Neural crest cell (in vitro differentiated cells): ENCODE data around the gene DIDO1. TPM values are rescaled to one million over a fixed set of nuclear protein-coding genes. Genes with fewer than 3 reads are reported as not detected.
"Not testable (repeated sequence)": the region's sequence is repeated elsewhere in the genome, so short reads cannot be mapped to it uniquely, and the experiment has no call there.

ENCODE experiments used
- DNase-seq: peaks from one replicate; pipeline ENCODE4 v3.0.0; 2021; ENCODE audit warnings: low read depth, mixed read lengths, low spot score
- H3K27ac Mint-ChIP-seq: one replicate; pipeline ENCODE4 v1.8.0; 2021; ENCODE audit warnings: mild to moderate bottlenecking, mixed read lengths; ENCODE audit not compliant: unreplicated experiment
- H3K27me3 Mint-ChIP-seq: 2 replicates; pipeline ENCODE4 v1.8.0; 2021; ENCODE audit warnings: low read depth, mild to moderate bottlenecking, mixed read lengths
- H3K36me3 Mint-ChIP-seq: 2 replicates; pipeline ENCODE4 v1.8.0; 2021; ENCODE audit warnings: low read depth, mild to moderate bottlenecking, mixed read lengths
- H3K4me1 Mint-ChIP-seq: 2 replicates; pipeline ENCODE4 v1.8.0; 2021; ENCODE audit warnings: mixed read lengths
- H3K4me3 Mint-ChIP-seq: one replicate; pipeline ENCODE4 v1.8.0; 2021; ENCODE audit warnings: mild to moderate bottlenecking, mixed read lengths
- H3K9me3 Mint-ChIP-seq: 2 replicates; pipeline ENCODE4 v1.8.0; 2021; ENCODE audit warnings: mixed read lengths
- CTCF ChIP-seq: fragments of 200-600 bp; sonication (generic); conservative IDR thresholded peaks from 2 replicates; pipeline ENCODE4 v1.5.0; 2021; ENCODE audit warnings: antibody characterized with exemption, mild to moderate bottlenecking
- total RNA-seq: library from RNA; stranded (reverse); gene quantifications from 2 replicates; pipeline ENCODE4 v1.2.1, GENCODE V29; 2021

Gene DIDO1
- total RNA-seq, 1 donor from 2014 or later = 72.0 TPM

DNA sequence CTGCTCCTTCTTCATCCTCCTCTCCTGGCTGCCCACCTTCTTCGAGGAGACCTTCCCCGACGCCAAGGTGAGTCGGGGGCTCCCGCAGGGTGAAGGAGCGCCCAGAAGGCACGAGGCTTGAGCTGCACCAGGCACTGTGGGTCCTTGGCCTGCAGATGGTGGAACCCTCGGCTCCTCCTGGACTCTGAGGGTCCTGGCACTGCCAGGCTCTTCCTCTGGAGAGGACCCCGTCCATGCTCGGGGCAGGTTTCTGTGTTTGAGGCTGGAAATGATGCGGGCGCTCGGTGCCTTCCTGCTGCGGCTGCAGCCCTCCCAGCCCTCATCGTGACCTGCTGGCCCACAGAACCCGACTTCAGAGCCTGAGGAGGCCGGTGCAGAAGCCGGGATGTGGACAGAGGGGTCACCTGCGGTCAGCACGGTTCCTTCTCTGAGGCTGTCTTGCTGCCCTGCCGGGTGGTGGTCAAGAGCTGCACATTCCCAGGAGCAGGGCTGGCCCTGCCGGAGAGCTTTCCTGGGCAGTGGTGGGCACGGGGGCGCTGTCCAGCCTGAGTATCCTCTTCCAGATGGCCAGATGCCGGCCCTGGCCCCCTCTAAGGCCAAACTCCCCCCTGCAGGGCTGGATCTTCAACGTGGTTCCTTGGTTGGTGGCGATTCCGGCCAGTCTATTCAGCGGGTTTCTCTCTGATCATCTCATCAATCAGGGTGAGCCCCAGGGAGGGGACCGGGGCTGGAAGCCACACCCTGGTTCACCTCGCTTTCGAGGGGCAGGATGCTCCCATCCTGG is 37.5 kb upstream of the DIDO1 start:
- Mint-ChIP-seq H3K27ac (no peak overlapping the region), H3K4me3 (no peak overlapping the region), H3K27me3 (no peaks in the 10 kb centered on the region), H3K9me3 (no peaks in the 10 kb centered on the region), H3K36me3 (no peaks in the 10 kb centered on the region), H3K4me1 (no peaks in the 10 kb centered on the region)
- DNase-seq = no peak
- TF ChIP-seq CTCF = no peak

GRCh38 chr20:62962891-62963613 is 36.7 kb upstream of the DIDO1 start:
- no peak for DNase-seq
- no peaks in the 10 kb centered on the region for H3K9me3 Mint-ChIP-seq
- no peaks in the 10 kb centered on the region for H3K4me1 Mint-ChIP-seq
- no peak overlapping the region for H3K4me3 Mint-ChIP-seq
- no peaks in the 10 kb centered on the region for H3K36me3 Mint-ChIP-seq
- no peaks in the 10 kb centered on the region for H3K27me3 Mint-ChIP-seq
- no peak overlapping the region for H3K27ac Mint-ChIP-seq
- no peak for TF ChIP-seq CTCF

DNA sequence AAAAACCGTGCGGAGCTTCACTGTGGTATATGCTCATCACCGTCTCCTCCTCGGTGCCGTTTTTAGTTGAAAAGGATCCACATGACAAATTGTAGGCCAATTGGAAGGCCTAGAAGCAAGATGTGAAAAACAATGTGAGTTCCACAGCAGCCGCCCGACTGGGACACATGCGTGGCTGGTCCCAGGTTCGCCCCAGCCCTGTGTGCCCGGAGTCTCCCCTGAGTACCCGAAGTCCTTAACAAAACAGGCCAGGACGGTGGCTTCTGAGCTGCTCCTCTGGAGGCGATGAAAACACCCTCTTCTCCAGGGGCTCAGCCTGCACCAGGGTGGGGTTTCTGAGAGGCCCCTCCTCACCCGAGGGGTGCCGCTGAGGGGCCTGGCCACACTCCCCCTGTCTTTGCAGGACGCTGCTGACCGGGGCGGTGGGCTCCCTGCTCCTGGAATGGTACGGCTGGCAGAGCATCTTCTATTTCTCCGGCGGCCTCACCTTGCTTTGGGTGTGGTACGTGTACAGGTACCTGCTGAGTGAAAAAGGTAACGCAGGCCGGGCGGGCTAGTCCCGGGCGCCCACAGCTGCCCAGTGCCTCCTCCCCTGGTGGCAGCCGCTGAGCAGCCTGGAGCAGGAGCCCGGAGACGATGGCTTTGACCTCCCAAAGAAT is 36.0 kb upstream of the DIDO1 start:
- Mint-ChIP-seq H3K36me3 (no peaks in the 10 kb centered on the region), H3K4me3 (no peak overlapping the region), H3K27me3 (no peaks in the 10 kb centered on the region), H3K27ac (no peak overlapping the region), H3K4me1 (no peaks in the 10 kb centered on the region), H3K9me3 (no peaks in the 10 kb centered on the region)
- TF ChIP-seq CTCF = no peak
- DNase-seq = no peak

DNA sequence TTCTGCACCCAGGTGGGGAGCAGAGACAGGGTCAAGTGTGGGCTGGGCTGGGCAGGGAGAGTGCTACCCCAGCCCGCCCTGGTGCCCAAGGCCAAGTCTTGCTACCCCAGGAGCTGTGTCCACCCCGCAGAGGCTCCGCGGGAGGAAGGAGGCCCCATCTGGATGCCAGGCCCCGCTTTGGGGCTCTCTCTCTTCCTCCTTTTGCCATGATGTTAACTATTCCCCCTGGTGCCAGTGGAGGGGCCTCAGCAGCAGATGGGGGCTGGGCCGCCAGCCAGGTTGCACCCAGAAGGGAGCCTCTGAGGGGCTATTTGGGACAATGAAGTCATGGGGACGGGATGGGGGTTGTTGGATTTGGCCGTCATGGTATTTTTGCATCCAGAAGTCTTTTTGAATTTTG is 35.5 kb upstream of the DIDO1 start:
- Mint-ChIP-seq H3K9me3 (no peaks in the 10 kb centered on the region), H3K4me3 (no peak overlapping the region), H3K36me3 (no peaks in the 10 kb centered on the region), H3K4me1 (no peaks in the 10 kb centered on the region), H3K27me3 (no peaks in the 10 kb centered on the region), H3K27ac (no peak overlapping the region)
- DNase-seq = no peak
- TF ChIP-seq CTCF = no peak

GRCh38 chr20:62961310-62961783 is 35.0 kb upstream of the DIDO1 start:
- Mint-ChIP-seq H3K27ac (no peak overlapping the region), H3K27me3 (no peaks in the 10 kb centered on the region), H3K4me3 (no peak overlapping the region), H3K4me1 (no peaks in the 10 kb centered on the region), H3K9me3 (no peaks in the 10 kb centered on the region), H3K36me3 (no peaks in the 10 kb centered on the region)
- no peak for DNase-seq
- TF ChIP-seq CTCF = no peak

GRCh38 chr20:62960446-62961309 is 34.4 kb upstream of the DIDO1 start:
- DNase-seq, H3K4me3 Mint-ChIP-seq, H3K27me3 Mint-ChIP-seq, H3K36me3 Mint-ChIP-seq, H3K9me3 Mint-ChIP-seq, H3K4me1 Mint-ChIP-seq, H3K27ac Mint-ChIP-seq: not testable (repeated sequence)
